Peyer's patch (tissue), 4 donors: Measurements from ENCODE around the gene CYP4F12.

ENCODE experiments used
- CTCF ChIP-seq, 6 experiments: fragments of 450-650 bp in 4 of 6; fragments of 200-600 bp in 2 of 6; sonication (generic) in 1 of 6; IDR thresholded peaks; one replicate each; pipeline ENCODE4 v1.5.1; 2017 to 2019; ENCODE audit warnings: antibody characterized with exemption in 6 of 6, mild to moderate bottlenecking in 3 of 6, moderate library complexity in 1 of 6
- POLR2A ChIP-seq, 2 donors: fragments of 450-650 bp; IDR thresholded peaks; one replicate each; pipeline ENCODE4 v1.5.1; 2017; ENCODE audit warnings: antibody characterized with exemption in 2 of 2, mild to moderate bottlenecking in 2 of 2, moderate library complexity in 2 of 2

- TF ChIP-seq CTCF (IDR thresholded peaks at IDR 0.05) (no peak), POLR2A (IDR thresholded peaks at IDR 0.05) (peak in 1 of 2 donors; percentile 46)
Observed at GRCh38 chr19:15640904-15641597, 31.8 kb upstream of the CYP4F12 start.
